ENCODE data around the gene HGFAC.
"Not testable (repeated sequence)": the region's sequence is repeated elsewhere in the genome, so short reads cannot be mapped to it uniquely, and the experiment has no call there.

The HGFAC gene

DNA sequence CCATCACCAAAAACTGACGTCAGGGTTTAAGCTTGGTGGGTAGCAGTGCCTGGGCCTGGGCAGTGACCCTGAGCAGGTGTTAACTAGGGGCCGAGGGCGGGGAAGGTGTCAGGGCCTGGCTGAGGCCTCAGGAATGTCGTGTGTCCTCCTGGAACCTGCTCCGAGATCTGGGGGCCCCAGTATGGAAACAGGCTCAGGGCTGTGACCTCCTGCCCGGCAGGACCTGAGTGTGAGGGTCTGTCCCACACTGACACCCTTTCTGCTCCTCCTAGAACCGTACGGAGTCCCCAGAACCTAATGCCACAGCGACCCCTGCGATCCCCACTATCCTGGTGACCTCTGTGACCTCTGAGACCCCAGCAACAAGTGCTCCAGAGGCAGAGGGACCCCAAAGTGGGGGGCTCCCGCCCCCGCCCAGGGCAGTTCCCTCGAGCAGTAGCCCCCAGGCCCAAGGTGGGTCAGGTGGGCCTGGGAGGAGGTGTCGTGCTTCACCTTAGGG is 741 bp downstream of the HGFAC start:
- DNase-seq (ENCODE audit: low read depth in 2 of 2): no peak

DNA sequence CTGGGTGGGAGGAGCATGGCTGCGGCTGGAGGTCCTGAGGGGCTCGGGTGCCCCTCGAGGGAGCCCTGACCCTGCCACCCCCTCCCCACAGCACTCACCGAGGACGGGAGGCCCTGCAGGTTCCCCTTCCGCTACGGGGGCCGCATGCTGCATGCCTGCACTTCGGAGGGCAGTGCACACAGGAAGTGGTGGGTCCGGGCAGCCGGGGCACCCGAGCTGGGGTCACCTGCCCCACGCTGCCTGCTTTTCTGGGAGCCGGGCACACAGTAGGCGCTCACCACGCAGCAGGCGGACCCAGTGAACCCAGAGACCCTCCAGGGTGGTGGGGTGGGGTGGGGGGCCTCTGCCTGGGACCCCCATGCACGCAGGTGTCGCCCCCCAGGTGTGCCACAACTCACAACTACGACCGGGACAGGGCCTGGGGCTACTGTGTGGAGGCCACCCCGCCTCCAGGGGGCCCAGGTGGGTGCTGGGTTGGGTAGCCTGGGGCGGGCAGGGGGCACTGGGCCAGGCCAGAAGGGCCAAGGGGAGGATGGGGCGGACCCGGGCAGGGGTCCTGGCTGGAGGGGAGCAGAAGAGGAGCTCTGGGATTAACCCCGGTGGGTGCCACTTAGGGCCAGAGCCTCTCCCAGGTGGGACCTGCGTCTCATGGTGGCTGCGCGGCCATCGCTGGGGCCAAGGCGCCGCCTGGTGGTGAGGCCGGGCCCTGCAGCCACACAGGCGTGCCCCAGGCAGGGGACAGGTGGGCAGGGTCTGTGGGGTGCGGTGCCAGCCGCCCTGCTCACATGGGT is 1.4 kb downstream of the HGFAC start:
- no peak for DNase-seq (ENCODE audit: low read depth in 2 of 2)

- no peak for DNase-seq (ENCODE audit: low read depth in 2 of 2)
Measured at GRCh38 chr4:3443750-3444309, 2.1 kb downstream of the HGFAC start.

DNA sequence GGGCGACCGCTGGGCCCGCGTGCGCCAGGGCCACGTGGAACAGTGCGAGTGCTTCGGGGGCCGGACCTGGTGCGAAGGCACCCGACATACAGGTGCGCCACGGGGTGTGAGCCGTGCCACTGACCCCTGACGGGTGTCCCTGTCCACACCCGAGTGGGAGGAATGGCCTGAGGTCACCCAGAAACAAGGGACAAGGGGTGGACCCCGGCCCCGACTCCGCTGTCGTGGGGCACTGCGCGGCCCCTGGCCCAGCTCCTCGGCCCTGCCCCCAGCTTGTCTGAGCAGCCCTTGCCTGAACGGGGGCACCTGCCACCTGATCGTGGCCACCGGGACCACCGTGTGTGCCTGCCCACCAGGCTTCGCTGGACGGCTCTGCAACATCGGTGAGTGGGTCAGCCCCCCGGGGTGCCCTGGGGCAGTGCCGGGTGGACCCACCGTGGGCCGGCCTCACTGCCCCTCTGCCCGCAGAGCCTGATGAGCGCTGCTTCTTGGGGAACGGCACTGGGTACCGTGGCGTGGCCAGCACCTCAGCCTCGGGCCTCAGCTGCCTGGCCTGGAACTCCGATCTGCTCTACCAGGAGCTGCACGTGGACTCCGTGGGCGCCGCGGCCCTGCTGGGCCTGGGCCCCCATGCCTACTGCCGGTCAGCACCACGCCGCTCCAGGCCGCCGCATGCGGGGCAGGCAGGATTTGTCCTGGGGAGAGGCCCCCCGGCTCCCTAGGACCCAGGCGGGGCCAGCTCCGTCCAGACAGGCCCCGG is 2.8 kb downstream of the HGFAC start:
- no peak for DNase-seq (ENCODE audit: low read depth in 2 of 2)

GRCh38 chr4:3445111-3445820 is 3.5 kb downstream of the HGFAC start:
- DNase-seq (ENCODE audit: low read depth in 2 of 2): no peak

DNA sequence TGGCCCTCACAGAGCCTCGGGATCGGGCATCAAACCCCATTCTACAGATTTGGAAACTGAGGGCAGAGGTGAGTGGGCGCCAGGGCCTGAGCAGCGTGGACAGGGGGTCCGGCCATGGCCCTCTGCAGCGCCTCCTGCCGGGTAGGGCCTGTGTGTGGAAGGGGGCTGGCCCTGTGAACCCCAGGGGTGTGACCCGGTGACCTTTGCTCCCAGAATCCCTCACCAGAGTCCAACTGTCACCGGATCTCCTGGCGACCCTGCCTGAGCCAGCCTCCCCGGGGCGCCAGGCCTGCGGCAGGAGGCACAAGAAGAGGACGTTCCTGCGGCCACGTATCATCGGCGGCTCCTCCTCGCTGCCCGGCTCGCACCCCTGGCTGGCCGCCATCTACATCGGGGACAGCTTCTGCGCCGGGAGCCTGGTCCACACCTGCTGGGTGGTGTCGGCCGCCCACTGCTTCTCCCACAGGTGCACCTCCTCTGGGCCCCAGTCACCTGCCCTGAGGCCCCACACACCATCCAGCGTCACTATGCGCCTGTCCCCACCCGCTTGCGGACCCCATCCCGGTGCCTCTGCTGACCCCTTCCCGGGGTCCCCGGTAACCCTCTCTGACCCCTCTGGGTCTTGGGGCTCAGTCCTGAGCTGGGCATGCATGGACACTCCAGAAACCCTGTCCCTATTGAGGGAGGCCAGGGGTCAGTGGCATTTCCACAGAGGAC is 4.2 kb downstream of the HGFAC start:
- DNase-seq (ENCODE audit: low read depth in 2 of 2): no peak

- DNase-seq (ENCODE audit: low read depth in 2 of 2): no peak
Measured at GRCh38 chr4:3446631-3447320, 5.0 kb downstream of the HGFAC start.

DNA sequence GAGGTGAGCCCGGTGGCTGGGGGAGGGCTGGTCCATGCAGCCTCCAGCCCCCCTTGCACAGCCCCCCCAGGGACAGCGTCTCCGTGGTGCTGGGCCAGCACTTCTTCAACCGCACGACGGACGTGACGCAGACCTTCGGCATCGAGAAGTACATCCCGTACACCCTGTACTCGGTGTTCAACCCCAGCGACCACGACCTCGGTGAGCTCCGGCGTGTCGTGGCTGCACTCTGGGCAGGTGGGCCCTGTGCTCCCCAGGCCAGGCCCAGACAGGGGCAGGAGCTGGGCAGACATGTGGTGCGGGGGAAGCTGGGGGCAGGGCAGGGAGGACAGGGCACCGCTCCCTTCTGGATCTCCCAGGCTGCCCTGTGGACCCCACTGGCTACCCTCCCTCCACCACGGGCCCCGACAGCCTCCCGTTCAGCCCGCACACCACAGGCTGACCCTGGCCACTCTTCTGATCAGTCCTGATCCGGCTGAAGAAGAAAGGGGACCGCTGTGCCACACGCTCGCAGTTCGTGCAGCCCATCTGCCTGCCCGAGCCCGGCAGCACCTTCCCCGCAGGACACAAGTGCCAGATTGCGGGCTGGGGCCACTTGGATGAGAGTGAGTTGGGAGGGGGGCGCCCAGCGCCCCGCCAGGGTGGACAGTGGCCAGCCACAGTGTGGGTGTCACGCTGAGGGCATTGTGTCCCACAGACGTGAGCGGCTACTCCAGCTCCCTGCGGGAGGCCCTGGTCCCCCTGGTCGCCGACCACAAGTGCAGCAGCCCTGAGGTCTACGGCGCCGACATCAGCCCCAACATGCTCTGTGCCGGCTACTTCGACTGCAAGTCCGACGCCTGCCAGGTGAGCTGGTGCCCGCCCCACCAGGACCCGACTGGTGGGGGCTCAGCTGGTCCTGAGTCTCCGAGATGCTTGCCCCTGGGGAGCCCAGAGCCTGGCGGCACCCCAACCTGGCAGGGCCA is 5.9 kb downstream of the HGFAC start:
- DNase-seq (ENCODE audit: low read depth in 2 of 2): no peak

DNA sequence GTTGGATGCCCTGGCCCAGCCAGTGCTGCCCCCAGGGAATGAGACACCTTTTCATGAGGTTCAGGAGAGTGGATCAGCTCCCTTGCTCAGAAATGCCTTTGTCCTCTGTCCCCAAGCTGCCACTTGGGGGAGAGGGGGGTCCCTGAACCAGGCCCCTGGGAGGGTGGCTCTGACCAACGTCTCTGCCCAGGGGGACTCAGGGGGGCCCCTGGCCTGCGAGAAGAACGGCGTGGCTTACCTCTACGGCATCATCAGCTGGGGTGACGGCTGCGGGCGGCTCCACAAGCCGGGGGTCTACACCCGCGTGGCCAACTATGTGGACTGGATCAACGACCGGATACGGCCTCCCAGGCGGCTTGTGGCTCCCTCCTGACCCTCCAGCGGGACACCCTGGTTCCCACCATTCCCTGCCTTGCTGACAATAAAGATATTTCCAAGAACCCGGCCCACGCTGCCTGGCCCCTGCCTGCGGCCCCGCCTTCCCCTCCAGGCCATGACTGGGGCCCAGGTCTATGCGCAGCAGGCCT is 7.3 kb downstream of the HGFAC start:
- DNase-seq (ENCODE audit: low read depth in 2 of 2): no peak

- DNase-seq (ENCODE audit: low read depth in 2 of 2): no peak
Measured at GRCh38 chr4:3449574-3450534, 8.1 kb downstream of the HGFAC start.

GRCh38 chr4:3450643-3451042 is 8.9 kb downstream of the HGFAC start:
- DNase-seq (ENCODE audit: low read depth in 2 of 2): no peak

DNA sequence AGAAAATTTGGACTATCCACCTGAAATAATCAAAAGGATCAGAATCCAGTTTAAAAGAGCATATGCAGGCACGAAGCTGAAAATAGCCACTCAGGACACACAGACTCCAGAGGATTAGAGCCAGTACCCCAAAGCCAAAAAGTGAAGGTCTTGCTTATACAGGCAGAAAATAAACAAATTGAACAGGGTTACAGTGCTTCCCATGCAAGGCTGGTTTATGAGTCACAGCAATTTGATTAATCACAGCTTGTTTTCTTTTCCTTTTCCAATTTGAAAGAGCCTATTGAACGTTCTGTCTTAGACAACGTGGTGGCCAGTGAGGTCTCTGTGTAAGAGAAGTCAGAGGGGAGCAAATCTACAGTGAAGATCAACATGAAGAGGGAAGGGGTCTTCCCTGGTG is 10.2 kb downstream of the HGFAC start:
- DNase-seq (ENCODE audit: low read depth in 2 of 2): no peak

- DNase-seq (ENCODE audit: low read depth in 2 of 2): no peak
Measured at GRCh38 chr4:3452376-3452775, 10.6 kb downstream of the HGFAC start.

DNA sequence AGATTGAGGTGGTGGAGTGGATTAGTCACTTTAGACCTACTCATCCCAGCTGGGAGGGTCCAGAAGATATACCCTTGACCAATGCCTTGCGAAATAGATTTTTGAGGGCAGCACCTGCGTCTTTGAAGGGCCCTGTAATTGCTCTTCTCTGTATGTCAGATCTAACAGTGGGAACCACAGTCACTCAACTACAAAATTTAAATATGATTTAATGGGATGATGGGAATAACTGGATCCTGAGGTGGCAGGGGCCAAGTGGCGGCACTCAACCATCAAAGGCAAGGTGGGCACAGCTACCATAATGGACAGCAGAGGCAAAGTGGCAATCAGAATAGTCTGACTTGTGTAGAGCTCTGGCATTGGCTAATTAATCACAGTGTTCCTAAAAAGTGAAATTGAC is 13.8 kb downstream of the HGFAC start:
- not testable (repeated sequence) for DNase-seq (ENCODE audit: low read depth in 2 of 2)

- DNase-seq (ENCODE audit: low read depth in 2 of 2): no peak
Measured at GRCh38 chr4:3458371-3458770, 16.6 kb downstream of the HGFAC start.

GRCh38 chr4:3459156-3459555 is 17.4 kb downstream of the HGFAC start:
- DNase-seq (ENCODE audit: low read depth in 2 of 2): not testable (repeated sequence)

DNA sequence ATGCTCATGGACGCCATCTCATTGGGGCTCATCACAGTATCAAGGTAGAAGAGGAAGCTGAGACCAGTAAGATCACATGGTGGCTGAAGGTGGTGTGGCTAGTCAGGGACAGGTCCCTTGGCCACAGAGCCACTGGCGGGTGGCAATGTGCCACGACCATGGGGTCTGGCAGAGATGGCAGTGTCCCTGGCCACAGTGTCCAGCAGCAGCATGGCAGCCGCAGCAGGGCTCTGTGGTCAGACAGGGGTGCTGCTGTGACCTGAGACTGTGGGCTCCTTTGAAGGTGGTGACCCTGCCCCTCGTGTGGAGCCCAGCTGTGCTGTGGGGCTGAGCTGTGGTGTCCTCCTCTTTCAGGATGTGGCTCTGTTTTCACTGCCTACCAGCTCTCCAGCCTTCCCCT is 19.2 kb downstream of the HGFAC start:
- no peak for DNase-seq (ENCODE audit: low read depth in 2 of 2)
